Psoas muscle (tissue), 8 donors: ENCODE results near the gene RAB39B. TPM values are rescaled to one million over a fixed set of nuclear protein-coding genes. Genes with fewer than 3 reads are reported as not detected.
"Not testable (repeated sequence)": the region's sequence is repeated elsewhere in the genome, so short reads cannot be mapped to it uniquely, and the experiment has no call there.

Experiments used
- ATAC-seq, 4 donors: fragments of 200-7000 bp; cut with Tn5 transposase; one replicate each; pipeline ENCODE4 v1.9.1; 2020; ENCODE audit warnings: moderate library complexity in 3 of 4, mild to moderate bottlenecking in 2 of 4
- DNase-seq, 2 donors: peaks; one replicate each; pipeline ENCODE4 v3.0.0-alpha.2; 2020
- H3K27ac ChIP-seq: fragments of 200-600 bp; one replicate; pipeline ENCODE4 v1.8.0; 2022
- H3K27me3 ChIP-seq, 3 donors: fragments of 200-600 bp in 1 of 3; one replicate each; pipeline versions ENCODE4 v1.6.1 to v1.8.0; 2013 to 2022; ENCODE audit warnings: low read length in 2 of 3, mild to moderate bottlenecking in 2 of 3, moderate library complexity in 1 of 3; ENCODE audit not compliant: insufficient read depth in 3 of 3
- H3K36me3 ChIP-seq, 2 donors: fragments of 200-600 bp in 1 of 2; one replicate each; pipeline versions ENCODE4 v1.6.1 to v1.8.0; 2013 to 2022; ENCODE audit warnings: low read depth in 1 of 2, mild to moderate bottlenecking in 1 of 2, moderate library complexity in 1 of 2; ENCODE audit not compliant: insufficient read depth in 1 of 2
- H3K4me1 ChIP-seq: fragments of 200-600 bp; one replicate; pipeline ENCODE4 v1.8.0; 2022
- H3K4me3 ChIP-seq: fragments of 200-600 bp; one replicate; pipeline ENCODE4 v1.8.0; 2022; ENCODE audit warnings: mild to moderate bottlenecking
- H3K9me3 ChIP-seq: fragments of 200-600 bp; one replicate; pipeline ENCODE4 v1.8.0; 2022
- CTCF ChIP-seq: fragments of 200-600 bp; IDR thresholded peaks from one replicate; pipeline ENCODE4 v1.8.0; 2022; ENCODE audit warnings: antibody characterized with exemption
- WGBS, 3 donors: extraction: QIAGEN DNeasy Blood & Tissue Kit; methylation state at CpG; one replicate each; pipeline versions ENCODE4 v1.1.6 to v1.1.7; 2013; 5-methylcytosine and 5-hydroxymethylcytosine counted together
- intact Hi-C, 2 donors: fragments of 100-400 bp; cut with DNase I; formaldehyde crosslinking; loops; one replicate each; pipeline versions ENCODE4 v1.11.0 to v1.14.2; 2022
- polyA plus RNA-seq, 3 donors: library from polyadenylated mRNA; stranded (reverse); fragments of 200-250 nt; gene quantifications; one replicate each; pipeline ENCODE4 v1.2.3, GENCODE V29; 2013
- total RNA-seq, 4 donors: library from RNA; stranded (reverse); fragmentation: NEBNext Ultra II Directional in 2 of 4; extraction: Animal tissue kit (Norgen Biotek cat#: 25700) in 2 of 4; gene quantifications; one replicate each; pipeline versions ENCODE4 v1.2.1 to v1.2.4, GENCODE V29; 2021 to 2023
- donor health status: healthy with polysubstance abuse.
- donor health status: DM: no; HTN: no; CAD: no; lungs with moderate emphysema.
- donor health status: Bipolar disorder and iron deficiency.
- donor health status: healthy.
- donor health status: DM: yes; HTN: yes; CAD: no.
- donor health status: DM: no; HTN: no; CAD: no.
- donor health status: DM: no; HTN: no; CAD: no.
- donor health status: DM: yes; HTN: yes; CAD: no.

RAB39B gene
- total and polyA plus RNA-seq, 7 donors: 0.01 to 0.03 TPM; not detected in 5

GRCh38 chrX:155270969-155271368, 6.7 kb upstream of the RAB39B start:
- peaks cover 11% of the 10 kb centered on the region for H3K9me3 ChIP-seq
- no peak for DNase-seq
- no peaks in the 10 kb centered on the region for H3K36me3 ChIP-seq
- H3K4me3 ChIP-seq: no peak overlapping the region
- 86 to 93% (median 92%) methylated on average over 1 of the region's 1 CpG for WGBS, 3 donors
- ATAC-seq: no peak
- TF ChIP-seq CTCF: no peak
- H3K27me3 ChIP-seq: no peaks in the 10 kb centered on the region
- H3K4me1 ChIP-seq: no peaks in the 10 kb centered on the region
- intact Hi-C loops: no loop called here
- H3K27ac ChIP-seq: no peak overlapping the region

- DNase-seq, H3K4me3 ChIP-seq, H3K4me1 ChIP-seq, H3K27me3 ChIP-seq, intact Hi-C loops, H3K36me3 ChIP-seq, ATAC-seq, H3K27ac ChIP-seq: not testable (repeated sequence)
- H3K9me3 ChIP-seq: peaks cover 12% of the 10 kb centered on the region
- 63 to 85% (median 83%) methylated on average over 1 of the region's 1 CpG for WGBS, 3 donors
Observed at GRCh38 chrX:155267995-155268394, 3.7 kb upstream of the RAB39B start.

GRCh38 chrX:155266439-155266838, 2.1 kb upstream of the RAB39B start:
- DNase-seq: no peak
- TF ChIP-seq CTCF: no peak
- Histone ChIP-seq H3K36me3 (no peaks in the 10 kb centered on the region), H3K9me3 (peaks cover 12% of the 10 kb centered on the region), H3K27ac (no peak overlapping the region), H3K4me1 (no peaks in the 10 kb centered on the region), H3K27me3 (no peaks in the 10 kb centered on the region), H3K4me3 (no peak overlapping the region)
- intact Hi-C loops: no loop called here
- 87 to 96% (median 91%) methylated on average over 1 of the region's 1 CpG for WGBS, 3 donors
- ATAC-seq: no peak

GRCh38 chrX:155262970-155263754, 1.1 kb downstream of the RAB39B start:
- intact Hi-C loops: no loop called here
- Histone ChIP-seq H3K36me3 (no peaks in the 10 kb centered on the region), H3K9me3 (peaks cover 6% of the 10 kb centered on the region), H3K4me1 (no peaks in the 10 kb centered on the region), H3K27me3 (no peaks in the 10 kb centered on the region), H3K27ac (no peak overlapping the region), H3K4me3 (no peak overlapping the region)
- no peak for TF ChIP-seq CTCF
- ATAC-seq (no peak), DNase-seq (no peak)
- WGBS, 3 donors: 38 to 46% (median 38%) methylated on average over 5 of the region's 5 CpGs

- no peak overlapping the region for H3K4me3 ChIP-seq
- no peak for ATAC-seq
- H3K9me3 ChIP-seq: no peaks in the 10 kb centered on the region
- H3K27me3 ChIP-seq: no peaks in the 10 kb centered on the region
- H3K36me3 ChIP-seq: no peaks in the 10 kb centered on the region
- H3K27ac ChIP-seq: no peak overlapping the region
- intact Hi-C loops: no loop called here
- WGBS, 3 donors: 44 to 69% (median 65%) methylated on average over 3 of the region's 3 CpGs
- H3K4me1 ChIP-seq: no peaks in the 10 kb centered on the region
- DNase-seq: no peak
- TF ChIP-seq CTCF: no peak
Observed at GRCh38 chrX:155259752-155260151, 4.5 kb downstream of the RAB39B start.
